ENCODE measurements around the gene IRS4.

The IRS4 gene

GRCh38 chrX:108740299-108740774, 4.0 kb upstream of the IRS4 start:
- H3K36me3 ChIP-seq (ENCODE audit: insufficient read depth, low read length): no peaks in the 10 kb centered on the region
- no peaks in the 10 kb centered on the region for H3K9me3 ChIP-seq (ENCODE audit: low read length)
- H3K4me2 ChIP-seq (ENCODE audit: low read length): no peak overlapping the region
- H2AFZ ChIP-seq (ENCODE audit: low read length): no peak overlapping the region
- H3K27me3 ChIP-seq (ENCODE audit: insufficient read depth, low read length): no peaks in the 10 kb centered on the region
- H3K4me3 ChIP-seq (ENCODE audit: low read depth, low read length, poor library complexity, severe bottlenecking): no peak overlapping the region
- no peaks in the 10 kb centered on the region for H3K9me2 ChIP-seq (ENCODE audit: low read depth, low read length)
- no peaks in the 10 kb centered on the region for H3K79me2 ChIP-seq (ENCODE audit: insufficient read depth, low read length)
- H3K4me1 ChIP-seq (ENCODE audit: insufficient read depth, low read length, severe bottlenecking): no peaks in the 10 kb centered on the region
- H4K20me1 ChIP-seq (ENCODE audit: insufficient read depth, low read length): no peaks in the 10 kb centered on the region
- H3F3A ChIP-seq (ENCODE audit: insufficient read depth, low read length): no peaks in the 10 kb centered on the region
- H3K9ac ChIP-seq (ENCODE audit: low read length): no peak overlapping the region
- no peak overlapping the region for H3K27ac ChIP-seq (ENCODE audit: low read depth, low read length, poor library complexity, severe bottlenecking)
- no peak for TF ChIP-seq CTCF (IDR thresholded peaks at IDR 0.05; ENCODE audit: low read length)
- TF ChIP-seq EZH2 (IDR thresholded peaks at IDR 0.05; ENCODE audit: borderline replicate concordance, low read length): no peak

GRCh38 chrX:108737754-108738153, 1.4 kb upstream of the IRS4 start:
- Histone ChIP-seq H3K9me2 (ENCODE audit: low read depth, low read length) (no peaks in the 10 kb centered on the region), H3K4me3 (ENCODE audit: low read depth, low read length, poor library complexity, severe bottlenecking) (no peak overlapping the region), H3K9me3 (ENCODE audit: low read length) (no peaks in the 10 kb centered on the region), H3F3A (ENCODE audit: insufficient read depth, low read length) (no peaks in the 10 kb centered on the region), H3K27me3 (ENCODE audit: insufficient read depth, low read length) (no peaks in the 10 kb centered on the region), H4K20me1 (ENCODE audit: insufficient read depth, low read length) (no peaks in the 10 kb centered on the region), H3K27ac (ENCODE audit: low read depth, low read length, poor library complexity, severe bottlenecking) (no peak overlapping the region), H3K79me2 (ENCODE audit: insufficient read depth, low read length) (no peaks in the 10 kb centered on the region), H3K4me2 (ENCODE audit: low read length) (no peak overlapping the region), H2AFZ (ENCODE audit: low read length) (no peak overlapping the region), H3K4me1 (ENCODE audit: insufficient read depth, low read length, severe bottlenecking) (no peaks in the 10 kb centered on the region), H3K9ac (ENCODE audit: low read length) (no peak overlapping the region), H3K36me3 (ENCODE audit: insufficient read depth, low read length) (no peaks in the 10 kb centered on the region)
- TF ChIP-seq CTCF (IDR thresholded peaks at IDR 0.05; ENCODE audit: low read length): no peak

GRCh38 chrX:108735679-108736508, 469 bp downstream of the IRS4 start:
- Histone ChIP-seq H3F3A (ENCODE audit: insufficient read depth, low read length) (no peaks in the 10 kb centered on the region), H4K20me1 (ENCODE audit: insufficient read depth, low read length) (no peaks in the 10 kb centered on the region), H3K4me2 (ENCODE audit: low read length) (no peak overlapping the region), H3K79me2 (ENCODE audit: insufficient read depth, low read length) (no peaks in the 10 kb centered on the region), H3K9me2 (ENCODE audit: low read depth, low read length) (no peaks in the 10 kb centered on the region), H3K27ac (ENCODE audit: low read depth, low read length, poor library complexity, severe bottlenecking) (no peak overlapping the region), H3K36me3 (ENCODE audit: insufficient read depth, low read length) (no peaks in the 10 kb centered on the region), H2AFZ (ENCODE audit: low read length) (no peak overlapping the region), H3K4me3 (ENCODE audit: low read depth, low read length, poor library complexity, severe bottlenecking) (no peak overlapping the region), H3K9me3 (ENCODE audit: low read length) (no peaks in the 10 kb centered on the region), H3K4me1 (ENCODE audit: insufficient read depth, low read length, severe bottlenecking) (no peaks in the 10 kb centered on the region), H3K9ac (ENCODE audit: low read length) (no peak overlapping the region), H3K27me3 (ENCODE audit: insufficient read depth, low read length) (no peaks in the 10 kb centered on the region)
- TF ChIP-seq EZH2 (IDR thresholded peaks at IDR 0.05; ENCODE audit: borderline replicate concordance, low read length) (no peak), CTCF (IDR thresholded peaks at IDR 0.05; ENCODE audit: low read length) (no peak)

All from OCI-LY1 (cell line).